ENCODE measurements around the gene OR51I2.

OR51I2 gene

GRCh38 chr11:5460983-5461621 is 12.0 kb downstream of the OR51I2 start:
- H3K4me1 ChIP-seq (ENCODE audit: control insufficient read depth, insufficient read depth, low read depth, low read length): no peaks in the 10 kb centered on the region
- 85% methylated on average over 14 of the region's 14 CpGs for WGBS
- H3K4ac ChIP-seq (ENCODE audit: low read depth in 1 of 2, low read length in 2 of 2): no peak overlapping the region
- H3K27me3 ChIP-seq (ENCODE audit: control insufficient read depth in 1 of 2, insufficient read depth in 1 of 2, low read length in 2 of 2): no peaks in the 10 kb centered on the region
- H3K9me3 ChIP-seq (ENCODE audit: control insufficient read depth, low read length): no peaks in the 10 kb centered on the region
- H3K79me1 ChIP-seq (replicated peaks; ENCODE audit: low read length, poor library complexity, severe bottlenecking): no peaks in the 10 kb centered on the region
- H2AFZ ChIP-seq (ENCODE audit: low read depth, low read length): no peak overlapping the region
- no peak overlapping the region for H3K27ac ChIP-seq (ENCODE audit: low read length, poor library complexity, severe bottlenecking)
- H3K4me2 ChIP-seq (ENCODE audit: low read length, poor library complexity, severe bottlenecking): no peak overlapping the region
- DNase-seq: no peak
- no peak overlapping the region for H3K9ac ChIP-seq (ENCODE audit: low read length)
- no peak overlapping the region for H2BK15ac ChIP-seq (ENCODE audit: low read depth, poor library complexity, severe bottlenecking)
- no peak overlapping the region for H4K91ac ChIP-seq (ENCODE audit: low read length)
- no peak overlapping the region for H3K18ac ChIP-seq (ENCODE audit: low read depth in 1 of 2, low read length in 2 of 2)
- peak overlapping the region in 1 of 2 experiments; percentile 13 for H3K14ac ChIP-seq (ENCODE audit: low read length in 2 of 2)
- no peak overlapping the region for H2AK5ac ChIP-seq (ENCODE audit: low read length, severe bottlenecking)
- no peaks in the 10 kb centered on the region for H3K36me3 ChIP-seq (ENCODE audit: control insufficient read depth in 1 of 2, insufficient read depth in 2 of 2, low read depth in 1 of 2, low read length in 2 of 2)
- H3K23ac ChIP-seq (ENCODE audit: low read length in 2 of 2): no peak overlapping the region
- H4K8ac ChIP-seq (ENCODE audit: low read length): no peak overlapping the region
- H3K4me3 ChIP-seq (ENCODE audit: insufficient read depth in 1 of 2, low read depth in 1 of 2, low read length in 2 of 2): peak overlapping the region in 1 of 2 experiments; percentile 3
- H2BK5ac ChIP-seq (ENCODE audit: low read depth, low read length, poor library complexity, severe bottlenecking): no peak overlapping the region
- no peak overlapping the region for H2BK12ac ChIP-seq (ENCODE audit: low read length in 2 of 2)
- no peak overlapping the region for H2BK120ac ChIP-seq (ENCODE audit: low read depth, low read length)

GRCh38 chr11:5467527-5467926 is 18.4 kb downstream of the OR51I2 start:
- peaks cover 4 to 7% of the 10 kb centered on the region in 2 experiments for H3K27me3 ChIP-seq (ENCODE audit: control insufficient read depth in 1 of 2, insufficient read depth in 1 of 2, low read length in 2 of 2)
- no peak for DNase-seq
- H2BK15ac ChIP-seq (ENCODE audit: low read depth, poor library complexity, severe bottlenecking): no peak overlapping the region
- no peak overlapping the region for H4K8ac ChIP-seq (ENCODE audit: low read length)
- H3K36me3 ChIP-seq (ENCODE audit: control insufficient read depth in 1 of 2, insufficient read depth in 2 of 2, low read depth in 1 of 2, low read length in 2 of 2): no peaks in the 10 kb centered on the region
- no peak overlapping the region for H3K4me3 ChIP-seq (ENCODE audit: insufficient read depth in 1 of 2, low read depth in 1 of 2, low read length in 2 of 2)
- no peak overlapping the region for H2BK120ac ChIP-seq (ENCODE audit: low read depth, low read length)
- H3K9me3 ChIP-seq (ENCODE audit: control insufficient read depth, low read length): no peaks in the 10 kb centered on the region
- H3K79me1 ChIP-seq (replicated peaks; ENCODE audit: low read length, poor library complexity, severe bottlenecking): no peaks in the 10 kb centered on the region
- H3K23ac ChIP-seq (ENCODE audit: low read length in 2 of 2): no peak overlapping the region
- no peak overlapping the region for H3K9ac ChIP-seq (ENCODE audit: low read length)
- H3K4me2 ChIP-seq (ENCODE audit: low read length, poor library complexity, severe bottlenecking): no peak overlapping the region
- H3K4me1 ChIP-seq (ENCODE audit: control insufficient read depth, insufficient read depth, low read depth, low read length): no peaks in the 10 kb centered on the region
- 59% methylated on average over 1 of the region's 2 CpGs for WGBS
- H2AFZ ChIP-seq (ENCODE audit: low read depth, low read length): no peak overlapping the region
- no peak overlapping the region for H4K91ac ChIP-seq (ENCODE audit: low read length)
- H3K4ac ChIP-seq (ENCODE audit: low read depth in 1 of 2, low read length in 2 of 2): no peak overlapping the region
- H2BK5ac ChIP-seq (ENCODE audit: low read depth, low read length, poor library complexity, severe bottlenecking): no peak overlapping the region
- H3K18ac ChIP-seq (ENCODE audit: low read depth in 1 of 2, low read length in 2 of 2): no peak overlapping the region
- H3K27ac ChIP-seq (ENCODE audit: low read length, poor library complexity, severe bottlenecking): no peak overlapping the region
- no peak overlapping the region for H2AK5ac ChIP-seq (ENCODE audit: low read length, severe bottlenecking)
- no peak overlapping the region for H2BK12ac ChIP-seq (ENCODE audit: low read length in 2 of 2)
- no peak overlapping the region for H3K14ac ChIP-seq (ENCODE audit: low read length in 2 of 2)

- Histone ChIP-seq H2BK120ac (ENCODE audit: low read depth, low read length) (no peak overlapping the region), H3K4me2 (ENCODE audit: low read length, poor library complexity, severe bottlenecking) (no peak overlapping the region), H2BK5ac (ENCODE audit: low read depth, low read length, poor library complexity, severe bottlenecking) (no peak overlapping the region), H2AK5ac (ENCODE audit: low read length, severe bottlenecking) (no peak overlapping the region), H3K79me1 (replicated peaks; ENCODE audit: low read length, poor library complexity, severe bottlenecking) (no peaks in the 10 kb centered on the region), H2AFZ (ENCODE audit: low read depth, low read length) (no peak overlapping the region), H3K4me3 (ENCODE audit: insufficient read depth in 1 of 2, low read depth in 1 of 2, low read length in 2 of 2) (no peak overlapping the region), H3K27ac (ENCODE audit: low read length, poor library complexity, severe bottlenecking) (no peak overlapping the region), H3K4me1 (ENCODE audit: control insufficient read depth, insufficient read depth, low read depth, low read length) (no peaks in the 10 kb centered on the region), H4K91ac (ENCODE audit: low read length) (no peak overlapping the region), H3K14ac (ENCODE audit: low read length in 2 of 2) (no peak overlapping the region), H3K18ac (ENCODE audit: low read depth in 1 of 2, low read length in 2 of 2) (no peak overlapping the region), H2BK15ac (ENCODE audit: low read depth, poor library complexity, severe bottlenecking) (no peak overlapping the region), H3K4ac (ENCODE audit: low read depth in 1 of 2, low read length in 2 of 2) (no peak overlapping the region), H3K9me3 (ENCODE audit: control insufficient read depth, low read length) (no peaks in the 10 kb centered on the region), H3K36me3 (ENCODE audit: control insufficient read depth in 1 of 2, insufficient read depth in 2 of 2, low read depth in 1 of 2, low read length in 2 of 2) (no peaks in the 10 kb centered on the region), H2BK12ac (ENCODE audit: low read length in 2 of 2) (no peak overlapping the region), H3K27me3 (ENCODE audit: control insufficient read depth in 1 of 2, insufficient read depth in 1 of 2, low read length in 2 of 2) (peaks cover 4 to 7% of the 10 kb centered on the region in 2 experiments), H3K23ac (ENCODE audit: low read length in 2 of 2) (no peak overlapping the region), H3K9ac (ENCODE audit: low read length) (no peak overlapping the region), H4K8ac (ENCODE audit: low read length) (no peak overlapping the region)
- DNase-seq: no peak
Measured at GRCh38 chr11:5473921-5474320, 24.8 kb downstream of the OR51I2 start.

- Histone ChIP-seq H3K4me3 (ENCODE audit: insufficient read depth in 1 of 2, low read depth in 1 of 2, low read length in 2 of 2) (no peak overlapping the region), H2AK5ac (ENCODE audit: low read length, severe bottlenecking) (no peak overlapping the region), H3K14ac (ENCODE audit: low read length in 2 of 2) (no peak overlapping the region), H4K91ac (ENCODE audit: low read length) (no peak overlapping the region), H3K27ac (ENCODE audit: low read length, poor library complexity, severe bottlenecking) (no peak overlapping the region), H3K9me3 (ENCODE audit: control insufficient read depth, low read length) (no peaks in the 10 kb centered on the region), H2BK120ac (ENCODE audit: low read depth, low read length) (no peak overlapping the region), H3K4me1 (ENCODE audit: control insufficient read depth, insufficient read depth, low read depth, low read length) (no peaks in the 10 kb centered on the region), H3K9ac (ENCODE audit: low read length) (no peak overlapping the region), H2BK5ac (ENCODE audit: low read depth, low read length, poor library complexity, severe bottlenecking) (no peak overlapping the region), H4K8ac (ENCODE audit: low read length) (no peak overlapping the region), H3K18ac (ENCODE audit: low read depth in 1 of 2, low read length in 2 of 2) (no peak overlapping the region), H2AFZ (ENCODE audit: low read depth, low read length) (no peak overlapping the region), H3K79me1 (replicated peaks; ENCODE audit: low read length, poor library complexity, severe bottlenecking) (no peaks in the 10 kb centered on the region), H3K4me2 (ENCODE audit: low read length, poor library complexity, severe bottlenecking) (no peak overlapping the region), H2BK12ac (ENCODE audit: low read length in 2 of 2) (no peak overlapping the region), H3K23ac (ENCODE audit: low read length in 2 of 2) (no peak overlapping the region), H2BK15ac (ENCODE audit: low read depth, poor library complexity, severe bottlenecking) (no peak overlapping the region), H3K36me3 (ENCODE audit: control insufficient read depth in 1 of 2, insufficient read depth in 2 of 2, low read depth in 1 of 2, low read length in 2 of 2) (no peaks in the 10 kb centered on the region), H3K4ac (ENCODE audit: low read depth in 1 of 2, low read length in 2 of 2) (no peak overlapping the region), H3K27me3 (ENCODE audit: control insufficient read depth in 1 of 2, insufficient read depth in 1 of 2, low read length in 2 of 2) (peaks cover 4 to 7% of the 10 kb centered on the region in 2 experiments)
- DNase-seq: peak; percentile 61
- no CpG with 5 or more reads among the region's 2 CpGs for WGBS
Measured at GRCh38 chr11:5476186-5476819, 27.2 kb downstream of the OR51I2 start.
